Sigmoid colon (tissue), 4 donors: ENCODE data around the gene COL15A1.

Experiments used
- EP300 ChIP-seq, 4 donors: sonication (generic); formaldehyde crosslinking; IDR thresholded peaks; one replicate each; pipeline ENCODE4 v1.6.1; 2017; ENCODE audit warnings: antibody characterized with exemption in 4 of 4
- POLR2A ChIP-seq, 2 donors: fragments of 450-650 bp; IDR thresholded peaks; one replicate each; pipeline ENCODE4 v1.6.1; 2016; ENCODE audit warnings: antibody characterized with exemption in 2 of 2, mild to moderate bottlenecking in 2 of 2, moderate library complexity in 2 of 2
- POLR2AphosphoS5 ChIP-seq, 4 donors: sonication (generic); formaldehyde crosslinking; IDR thresholded peaks; one replicate each; pipeline ENCODE4 v1.6.1; 2017; ENCODE audit warnings: antibody characterized with exemption in 4 of 4
- TF ChIP-seq, protein P1 (sequence below), 4 experiments: fragments of 450-650 bp in 3 of 4; fragments of 200-600 bp in 1 of 4; IDR thresholded peaks; one replicate each; pipeline ENCODE4 v1.5.1; 2016 to 2019; ENCODE audit warnings: antibody characterized with exemption in 4 of 4, mild to moderate bottlenecking in 3 of 4, moderate library complexity in 2 of 4

DNA sequence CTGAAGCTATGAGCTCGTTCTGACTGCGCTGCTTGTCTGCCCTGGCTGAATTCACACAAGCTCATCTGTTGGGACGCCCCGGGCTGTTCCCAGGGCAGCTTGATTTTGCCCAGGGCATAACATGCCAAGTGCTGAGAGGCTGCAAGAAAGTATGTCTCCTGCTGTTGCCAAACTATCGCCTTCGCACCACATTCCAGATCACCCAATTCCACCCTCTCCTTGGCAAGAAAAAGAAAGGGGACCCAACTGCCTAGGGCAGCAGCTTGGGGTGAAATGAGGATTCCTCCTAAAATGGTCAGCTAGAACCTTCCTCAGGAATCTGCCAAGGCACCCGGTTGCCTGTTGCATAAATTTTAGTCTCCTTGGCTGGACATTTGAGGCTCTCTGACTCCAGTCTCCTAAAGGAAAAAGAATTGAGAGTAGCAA lies 21.2 kb downstream of the COL15A1 start:
- TF ChIP-seq, protein P1, sequence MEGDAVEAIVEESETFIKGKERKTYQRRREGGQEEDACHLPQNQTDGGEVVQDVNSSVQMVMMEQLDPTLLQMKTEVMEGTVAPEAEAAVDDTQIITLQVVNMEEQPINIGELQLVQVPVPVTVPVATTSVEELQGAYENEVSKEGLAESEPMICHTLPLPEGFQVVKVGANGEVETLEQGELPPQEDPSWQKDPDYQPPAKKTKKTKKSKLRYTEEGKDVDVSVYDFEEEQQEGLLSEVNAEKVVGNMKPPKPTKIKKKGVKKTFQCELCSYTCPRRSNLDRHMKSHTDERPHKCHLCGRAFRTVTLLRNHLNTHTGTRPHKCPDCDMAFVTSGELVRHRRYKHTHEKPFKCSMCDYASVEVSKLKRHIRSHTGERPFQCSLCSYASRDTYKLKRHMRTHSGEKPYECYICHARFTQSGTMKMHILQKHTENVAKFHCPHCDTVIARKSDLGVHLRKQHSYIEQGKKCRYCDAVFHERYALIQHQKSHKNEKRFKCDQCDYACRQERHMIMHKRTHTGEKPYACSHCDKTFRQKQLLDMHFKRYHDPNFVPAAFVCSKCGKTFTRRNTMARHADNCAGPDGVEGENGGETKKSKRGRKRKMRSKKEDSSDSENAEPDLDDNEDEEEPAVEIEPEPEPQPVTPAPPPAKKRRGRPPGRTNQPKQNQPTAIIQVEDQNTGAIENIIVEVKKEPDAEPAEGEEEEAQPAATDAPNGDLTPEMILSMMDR (IDR thresholded peaks at IDR 0.05), result no peak
- TF ChIP-seq POLR2A (IDR thresholded peaks at IDR 0.05) (no peak), POLR2AphosphoS5 (IDR thresholded peaks at IDR 0.05) (peak in 2 of 4 donors; percentile 61 to 75), EP300 (IDR thresholded peaks at IDR 0.05) (peak in 2 of 4 donors; percentile 31 to 77)
